Muscle of leg (tissue), 11 donors: Measurements from ENCODE around the gene PPP1R1B. TPM values are rescaled to one million over a fixed set of nuclear protein-coding genes. Genes with fewer than 3 reads are reported as not detected.

Experiments used
- DNase-seq: peaks from one replicate; pipeline ENCODE4 v3.0.0; 2013
- H3K27ac ChIP-seq: one replicate; pipeline ENCODE4 v1.5.1; 2013; ENCODE audit warnings: mild to moderate bottlenecking, low read length, control low read depth
- H3K27me3 ChIP-seq: one replicate; pipeline ENCODE4 v1.6.1; 2013; ENCODE audit warnings: low read length; ENCODE audit not compliant: control insufficient read depth, insufficient read depth
- H3K36me3 ChIP-seq: one replicate; pipeline ENCODE4 v1.6.1; 2013; ENCODE audit warnings: low read length; ENCODE audit not compliant: control insufficient read depth, insufficient read depth
- H3K4me1 ChIP-seq: one replicate; pipeline ENCODE4 v1.6.1; 2013; ENCODE audit warnings: low read length; ENCODE audit not compliant: control insufficient read depth, insufficient read depth
- H3K4me3 ChIP-seq: one replicate; pipeline ENCODE4 v1.5.1; 2013; ENCODE audit warnings: low read length, control low read depth
- H3K9me3 ChIP-seq: replicated peaks from 2 replicates; pipeline ENCODE4 v1.6.1; 2013; ENCODE audit warnings: low read depth, low read length; ENCODE audit not compliant: control insufficient read depth
- WGBS: methylation state at CpG from one replicate; pipeline ENCODE4 v1.1.5; 2013; ENCODE audit warnings: missing lambda C conversion rate; ENCODE audit not compliant: insufficient coverage; 5-methylcytosine and 5-hydroxymethylcytosine counted together
- polyA plus RNA-seq, 8 donors: library from polyadenylated mRNA; unstranded; fragments of 120-200 nt; gene quantifications; one replicate each; pipeline versions ENCODE4 v1.2.1 to v1.2.3, GENCODE V29; 2013; ENCODE audit warnings: inconsistent platforms in 1 of 8, low replicate concordance in 1 of 8; ENCODE audit not compliant: insufficient read length in 8 of 8, insufficient read depth in 1 of 8
- total RNA-seq: library from RNA; stranded (reverse); fragments of 120-200 nt; gene quantifications from one replicate; pipeline ENCODE4 v1.2.4, GENCODE V29; 2013

Gene PPP1R1B
- total and polyA plus RNA-seq, 9 donors, result 0.56 to 2.9 (median 1.6) TPM

GRCh38 chr17:39634384-39634871, 7.7 kb downstream of the PPP1R1B start:
- Histone ChIP-seq H3K27me3 (peaks cover 40% of the 10 kb centered on the region), H3K27ac (no peak overlapping the region), H3K4me1 (peaks cover 28% of the 10 kb centered on the region), H3K9me3 (no peaks in the 10 kb centered on the region), H3K36me3 (peaks cover under 1% of the 10 kb centered on the region), H3K4me3 (no peak overlapping the region)
- peak; percentile 47 for DNase-seq
- no CpG with 5 or more reads among the region's 2 CpGs for WGBS

- H3K4me3 ChIP-seq, result no peak overlapping the region
- H3K36me3 ChIP-seq, result peaks cover 6% of the 10 kb centered on the region
- H3K27me3 ChIP-seq, result peaks cover 29% of the 10 kb centered on the region
- H3K9me3 ChIP-seq, result no peaks in the 10 kb centered on the region
- DNase-seq, result no peak
- H3K27ac ChIP-seq, result no peak overlapping the region
- 83% methylated on average over 3 of the region's 8 CpGs for WGBS
- H3K4me1 ChIP-seq, result peaks cover 28% of the 10 kb centered on the region
Measured at GRCh38 chr17:39635614-39636176, 8.9 kb downstream of the PPP1R1B start.

DNA sequence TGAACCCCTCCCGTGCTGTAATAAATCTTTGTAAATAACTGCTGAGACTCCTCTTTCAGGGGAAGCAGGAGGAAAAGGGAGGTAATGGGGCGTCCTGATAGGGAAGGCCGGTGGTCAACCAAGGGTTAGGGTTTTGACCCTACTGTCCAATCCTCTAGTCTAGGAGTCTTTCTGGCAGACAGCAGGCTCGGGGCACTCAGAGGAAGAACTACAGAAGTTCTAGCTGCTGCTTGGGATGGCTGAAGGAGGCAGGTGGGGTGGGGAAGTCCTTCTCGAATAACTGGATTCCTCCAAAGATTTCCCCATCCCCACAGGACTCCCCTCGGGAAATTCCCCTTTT, 9.8 kb downstream of the PPP1R1B start:
- WGBS, result 30% methylated on average over 2 of the region's 6 CpGs
- Histone ChIP-seq H3K27ac (peak overlapping the region; percentile 90), H3K4me1 (peaks cover 28% of the 10 kb centered on the region), H3K36me3 (peaks cover 6% of the 10 kb centered on the region), H3K9me3 (no peaks in the 10 kb centered on the region), H3K4me3 (peak overlapping the region; percentile 95), H3K27me3 (peaks cover 21% of the 10 kb centered on the region)
- no peak for DNase-seq

DNA sequence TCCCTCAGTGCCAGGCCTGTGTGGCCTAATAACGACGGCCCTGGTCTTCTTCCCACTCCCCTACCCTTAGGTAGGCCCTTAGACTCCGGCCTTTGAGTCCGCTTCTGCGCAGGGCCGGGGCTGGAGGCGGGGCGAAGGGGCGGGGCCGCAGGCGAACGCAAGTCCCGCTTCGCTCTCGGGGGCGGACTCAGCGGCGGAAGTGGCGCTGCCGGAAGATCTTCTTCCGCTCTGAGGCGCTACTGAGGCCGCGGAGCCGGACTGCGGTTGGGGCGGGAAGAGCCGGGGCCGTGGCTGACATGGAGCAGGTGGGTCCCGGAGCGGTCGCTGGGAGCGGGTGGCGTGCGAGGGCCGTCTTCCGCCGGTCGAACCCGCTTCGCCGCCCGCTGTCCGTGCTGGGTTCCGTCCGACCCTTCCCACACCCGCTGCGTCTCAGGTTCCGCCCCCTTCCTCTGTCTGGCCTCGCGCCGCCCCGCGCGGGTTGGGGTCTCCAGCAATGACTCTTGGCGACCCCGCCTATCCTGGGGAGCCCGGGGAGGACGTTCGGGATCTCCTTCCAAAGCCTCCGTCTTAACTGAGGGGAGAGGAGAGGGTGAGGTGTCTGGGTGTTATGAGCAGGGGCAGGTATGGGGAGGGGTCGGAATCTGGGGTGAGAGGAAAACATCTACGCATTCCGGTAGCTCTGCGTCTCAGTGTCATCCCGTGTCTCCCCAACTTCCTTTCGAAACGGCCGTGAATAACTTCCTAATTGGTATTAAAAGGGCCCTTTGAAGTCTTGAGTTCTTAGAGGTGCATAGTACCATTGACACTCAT, 10.4 kb downstream of the PPP1R1B start, which contains the start of gene STARD3:
TSS of gene STARD3 (plus strand) at position 218 of the 810 bp plus-strand sequence. CDS start 16,388 bp downstream, outside the sequence.
- Histone ChIP-seq H3K27me3 (peaks cover 15% of the 10 kb centered on the region), H3K4me3 (peak within 1 kb of the TSS; percentile 95), H3K9me3 (no peaks in the 10 kb centered on the region), H3K36me3 (peaks cover 6% of the 10 kb centered on the region), H3K27ac (peak within 1 kb of the TSS; percentile 90), H3K4me1 (peaks cover 28% of the 10 kb centered on the region)
- WGBS, result under 1% methylated on average over 51 of the region's 69 CpGs
- DNase-seq, result peak; percentile 95

GRCh38 chr17:39638317-39638716, 11.6 kb downstream of the PPP1R1B start:
- peaks cover 11% of the 10 kb centered on the region for H3K36me3 ChIP-seq
- H3K9me3 ChIP-seq, result no peaks in the 10 kb centered on the region
- peaks cover 28% of the 10 kb centered on the region for H3K4me1 ChIP-seq
- 87% methylated on average over 7 of the region's 7 CpGs for WGBS
- no peak for DNase-seq
- no peak overlapping the region for H3K27ac ChIP-seq
- H3K27me3 ChIP-seq, result peaks cover 4% of the 10 kb centered on the region
- H3K4me3 ChIP-seq, result peak overlapping the region; percentile 95

- Histone ChIP-seq H3K4me3 (no peak overlapping the region), H3K27me3 (no peaks in the 10 kb centered on the region), H3K4me1 (peaks cover 28% of the 10 kb centered on the region), H3K36me3 (peaks cover 11% of the 10 kb centered on the region), H3K27ac (no peak overlapping the region), H3K9me3 (no peaks in the 10 kb centered on the region)
- no peak for DNase-seq
- 73% methylated on average over 1 of the region's 2 CpGs for WGBS
Measured at GRCh38 chr17:39639043-39639442, 12.3 kb downstream of the PPP1R1B start.

DNA sequence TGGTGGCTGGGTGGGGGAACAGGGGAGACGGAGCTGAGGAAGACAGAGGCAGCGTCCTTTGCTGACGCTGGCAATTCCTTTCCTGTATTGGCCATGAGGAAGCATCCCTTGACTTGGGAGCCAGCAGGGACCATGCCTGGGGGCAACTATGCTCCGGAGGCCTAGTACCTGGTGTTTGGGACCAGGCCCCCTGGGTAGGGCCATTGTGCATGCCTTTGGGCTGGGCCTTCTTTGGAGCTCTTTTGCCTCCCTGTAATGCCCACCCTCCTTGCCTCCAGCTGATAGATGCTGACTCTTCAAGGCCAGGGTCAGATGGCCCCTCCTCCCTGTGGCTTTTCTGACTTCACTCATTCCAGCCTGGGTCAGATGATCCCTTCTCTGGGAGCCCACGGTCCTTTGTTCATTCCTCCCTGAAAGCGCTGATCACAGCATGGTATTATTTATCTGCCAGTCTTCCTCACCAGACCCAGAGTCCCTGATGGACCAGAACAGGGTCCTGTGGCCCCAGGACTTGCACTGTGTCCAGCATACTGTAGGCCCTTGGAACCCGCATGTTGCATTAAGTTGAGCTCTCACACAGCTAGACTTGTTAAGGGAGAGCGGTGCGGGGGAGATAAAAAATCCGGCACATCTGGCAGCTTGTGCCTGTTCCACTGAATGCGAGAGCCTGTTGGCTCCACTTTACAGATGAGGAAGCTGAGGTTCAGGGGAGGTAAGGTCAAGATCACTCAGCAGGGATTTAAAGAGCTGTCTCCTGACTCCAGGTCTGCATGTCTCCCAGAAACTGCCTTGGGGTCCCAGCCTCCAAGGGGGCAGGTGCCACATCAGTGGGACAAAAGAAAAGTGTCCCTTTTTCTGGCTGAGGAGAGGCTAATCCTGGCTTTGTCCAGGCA, 13.1 kb downstream of the PPP1R1B start:
- DNase-seq, result no peak
- 80% methylated on average over 11 of the region's 11 CpGs for WGBS
- Histone ChIP-seq H3K27me3 (no peaks in the 10 kb centered on the region), H3K4me3 (no peak overlapping the region), H3K36me3 (peaks cover 11% of the 10 kb centered on the region), H3K9me3 (no peaks in the 10 kb centered on the region), H3K4me1 (peaks cover 25% of the 10 kb centered on the region), H3K27ac (no peak overlapping the region)

- no peaks in the 10 kb centered on the region for H3K9me3 ChIP-seq
- H3K27me3 ChIP-seq, result no peaks in the 10 kb centered on the region
- no peak overlapping the region for H3K27ac ChIP-seq
- WGBS, result 27% methylated on average over 1 of the region's 4 CpGs
- peaks cover 11% of the 10 kb centered on the region for H3K36me3 ChIP-seq
- DNase-seq, result no peak
- H3K4me1 ChIP-seq, result peaks cover 25% of the 10 kb centered on the region
- no peak overlapping the region for H3K4me3 ChIP-seq
Measured at GRCh38 chr17:39640591-39641031, 13.9 kb downstream of the PPP1R1B start.

- no peaks in the 10 kb centered on the region for H3K9me3 ChIP-seq
- H3K36me3 ChIP-seq, result peaks cover 11% of the 10 kb centered on the region
- WGBS, result 89% methylated on average over 3 of the region's 4 CpGs
- no peak for DNase-seq
- H3K27ac ChIP-seq, result no peak overlapping the region
- peaks cover 20% of the 10 kb centered on the region for H3K4me1 ChIP-seq
- no peaks in the 10 kb centered on the region for H3K27me3 ChIP-seq
- H3K4me3 ChIP-seq, result no peak overlapping the region
Measured at GRCh38 chr17:39641097-39641496, 14.3 kb downstream of the PPP1R1B start.

DNA sequence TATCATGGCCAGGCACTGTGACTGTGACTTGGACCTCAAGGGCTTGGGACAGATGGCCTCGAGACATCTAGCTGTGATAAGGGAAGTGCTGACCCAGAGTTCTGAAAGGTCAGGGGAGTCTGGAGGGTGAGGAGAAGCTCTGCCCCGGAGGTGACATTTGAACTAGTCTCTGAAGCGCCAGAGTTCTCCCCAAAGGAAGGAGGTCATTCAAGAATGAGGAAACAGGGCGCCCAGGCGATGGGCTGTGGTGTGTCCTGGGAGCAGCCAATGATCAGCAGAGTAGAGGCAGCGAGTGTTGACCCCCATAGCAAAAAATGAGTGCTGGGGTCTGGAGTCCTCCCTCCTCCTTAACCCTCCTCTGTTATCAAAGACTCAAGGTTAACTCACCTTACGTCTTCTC, 15.1 kb downstream of the PPP1R1B start:
- peaks cover 11% of the 10 kb centered on the region for H3K36me3 ChIP-seq
- no peak overlapping the region for H3K4me3 ChIP-seq
- H3K27ac ChIP-seq, result no peak overlapping the region
- H3K9me3 ChIP-seq, result no peaks in the 10 kb centered on the region
- DNase-seq, result no peak
- H3K27me3 ChIP-seq, result no peaks in the 10 kb centered on the region
- H3K4me1 ChIP-seq, result peaks cover 12% of the 10 kb centered on the region
- 66% methylated on average over 2 of the region's 7 CpGs for WGBS
